ENCODE measurements around the gene C14orf39. TPM values are rescaled to one million over a fixed set of nuclear protein-coding genes. Genes with fewer than 3 reads are reported as not detected.

C14orf39 gene
- total RNA-seq, 1 experiment from 2014 or later, result 2.5 TPM

DNA sequence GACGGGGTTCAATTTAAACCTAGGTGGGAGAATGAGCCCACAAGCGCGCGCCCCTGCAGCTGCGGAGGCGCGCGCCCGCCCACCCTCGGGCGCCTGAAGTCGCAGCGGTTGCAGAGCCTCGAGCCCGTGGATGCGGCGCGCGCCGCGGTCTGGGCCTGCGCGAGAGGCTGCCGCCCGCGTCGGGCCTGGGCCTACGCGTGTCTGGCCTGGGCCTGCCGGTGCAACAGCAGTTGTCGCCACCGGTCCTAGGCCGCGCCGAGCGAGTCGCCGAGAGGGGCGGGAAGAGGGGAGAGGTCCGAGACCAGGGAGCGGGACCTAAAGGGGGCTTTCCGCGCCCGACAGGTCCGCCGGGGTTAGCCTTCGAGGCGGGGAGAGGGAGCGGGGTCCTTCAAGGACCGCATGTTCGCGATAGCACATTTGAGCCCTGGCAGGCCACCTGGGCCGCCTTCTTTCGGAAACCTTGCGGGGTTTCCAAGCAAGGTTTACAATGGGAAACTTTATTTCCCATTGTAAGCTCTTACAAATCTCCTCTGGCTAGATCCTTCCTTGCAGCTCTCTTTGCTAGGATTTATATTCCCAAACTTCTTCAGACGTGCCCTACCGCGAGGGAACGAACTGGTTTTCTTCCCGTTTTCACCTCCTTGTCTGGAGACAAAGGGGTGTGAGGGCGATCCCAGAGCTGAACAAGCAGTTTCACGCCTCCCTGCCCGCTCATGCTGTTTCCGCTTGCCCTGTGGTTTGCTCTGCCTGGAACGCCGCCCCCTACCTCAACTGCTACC is 29.8 kb upstream of the C14orf39 start:
- Mint-ChIP-seq H3K4me1 (peaks cover 45% of the 10 kb centered on the region), H3K27me3 (ENCODE audit: low read depth) (peaks cover 88% of the 10 kb centered on the region), H3K36me3 (no peaks in the 10 kb centered on the region), H3K4me3 (peak overlapping the region; percentile 70), H3K9me3 (no peaks in the 10 kb centered on the region), H3K27ac (no peak overlapping the region)
- peak; percentile 63 for DNase-seq (ENCODE audit: low spot score)
- ATAC-seq, result peak; percentile 61
- ChIA-PET CTCF (interaction anchor here (1.2 to 1.6 kb wide), 7 partner anchors 9 to 249 kb away, joined by 3 to 10 read pairs (median 8); no protein-coding TSS in a partner anchor), POLR2A (interaction anchor here (1.0 to 1.7 kb wide), 3 partner anchors 9 to 424 kb away, joined by 3 to 8 read pairs (median 4); no protein-coding TSS in a partner anchor)
- TF ChIP-seq NFYB (CRISPR knock-in tag; conservative IDR thresholded peaks at IDR 0.05; ENCODE audit: low read depth) (0 out of 2 replicates have a peak, but pooled peaks have one; percentile 27), ZNF512 (CRISPR knock-in tag; IDR thresholded peaks at IDR 0.05; ENCODE audit: borderline replicate concordance) (0 out of 2 replicates have a peak, but pooled peaks have one; percentile 70), MXD4 (CRISPR knock-in tag; IDR thresholded peaks at IDR 0.05; ENCODE audit: borderline replicate concordance) (no peak), JUN (CRISPR knock-in tag; IDR thresholded peaks at IDR 0.05) (0 out of 2 replicates have a peak, but pooled peaks have one; percentile 49), RELA (CRISPR knock-in tag; IDR thresholded peaks at IDR 0.05; ENCODE audit: borderline replicate concordance) (peak; percentile 68; the same call in 1 of the 2 replicates), FOXP1 (CRISPR knock-in tag; IDR thresholded peaks at IDR 0.05; ENCODE audit: borderline replicate concordance) (peak; percentile 68; the same call in 1 of the 2 replicates), ATF1 (CRISPR knock-in tag; IDR thresholded peaks at IDR 0.05) (no peak), ESRRA (CRISPR knock-in tag; IDR thresholded peaks at IDR 0.05; ENCODE audit: borderline replicate concordance) (peak; percentile 23; the same call in 1 of the 2 replicates), ETV6 (CRISPR knock-in tag; IDR thresholded peaks at IDR 0.05) (peak; percentile 80), MYBL2 (CRISPR knock-in tag; IDR thresholded peaks at IDR 0.05) (peak; percentile 79), FOXP4 (CRISPR knock-in tag; IDR thresholded peaks at IDR 0.05) (peak; percentile 85)
- TF ChIP-seq, protein P1, sequence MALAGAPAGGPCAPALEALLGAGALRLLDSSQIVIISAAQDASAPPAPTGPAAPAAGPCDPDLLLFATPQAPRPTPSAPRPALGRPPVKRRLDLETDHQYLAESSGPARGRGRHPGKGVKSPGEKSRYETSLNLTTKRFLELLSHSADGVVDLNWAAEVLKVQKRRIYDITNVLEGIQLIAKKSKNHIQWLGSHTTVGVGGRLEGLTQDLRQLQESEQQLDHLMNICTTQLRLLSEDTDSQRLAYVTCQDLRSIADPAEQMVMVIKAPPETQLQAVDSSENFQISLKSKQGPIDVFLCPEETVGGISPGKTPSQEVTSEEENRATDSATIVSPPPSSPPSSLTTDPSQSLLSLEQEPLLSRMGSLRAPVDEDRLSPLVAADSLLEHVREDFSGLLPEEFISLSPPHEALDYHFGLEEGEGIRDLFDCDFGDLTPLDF (CRISPR knock-in tag; IDR thresholded peaks at IDR 0.05), result no peak
- TF ChIP-seq, protein P2, sequence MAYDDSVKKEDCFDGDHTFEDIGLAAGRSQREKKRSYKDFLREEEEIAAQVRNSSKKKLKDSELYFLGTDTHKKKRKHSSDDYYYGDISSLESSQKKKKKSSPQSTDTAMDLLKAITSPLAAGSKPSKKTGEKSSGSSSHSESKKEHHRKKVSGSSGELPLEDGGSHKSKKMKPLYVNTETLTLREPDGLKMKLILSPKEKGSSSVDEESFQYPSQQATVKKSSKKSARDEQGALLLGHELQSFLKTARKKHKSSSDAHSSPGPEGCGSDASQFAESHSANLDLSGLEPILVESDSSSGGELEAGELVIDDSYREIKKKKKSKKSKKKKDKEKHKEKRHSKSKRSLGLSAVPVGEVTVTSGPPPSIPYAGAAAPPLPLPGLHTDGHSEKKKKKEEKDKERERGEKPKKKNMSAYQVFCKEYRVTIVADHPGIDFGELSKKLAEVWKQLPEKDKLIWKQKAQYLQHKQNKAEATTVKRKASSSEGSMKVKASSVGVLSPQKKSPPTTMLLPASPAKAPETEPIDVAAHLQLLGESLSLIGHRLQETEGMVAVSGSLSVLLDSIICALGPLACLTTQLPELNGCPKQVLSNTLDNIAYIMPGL (CRISPR knock-in tag; IDR thresholded peaks at IDR 0.05), result peak; percentile 42; the same call in 1 of the 2 replicates
- TF ChIP-seq, protein P3, sequence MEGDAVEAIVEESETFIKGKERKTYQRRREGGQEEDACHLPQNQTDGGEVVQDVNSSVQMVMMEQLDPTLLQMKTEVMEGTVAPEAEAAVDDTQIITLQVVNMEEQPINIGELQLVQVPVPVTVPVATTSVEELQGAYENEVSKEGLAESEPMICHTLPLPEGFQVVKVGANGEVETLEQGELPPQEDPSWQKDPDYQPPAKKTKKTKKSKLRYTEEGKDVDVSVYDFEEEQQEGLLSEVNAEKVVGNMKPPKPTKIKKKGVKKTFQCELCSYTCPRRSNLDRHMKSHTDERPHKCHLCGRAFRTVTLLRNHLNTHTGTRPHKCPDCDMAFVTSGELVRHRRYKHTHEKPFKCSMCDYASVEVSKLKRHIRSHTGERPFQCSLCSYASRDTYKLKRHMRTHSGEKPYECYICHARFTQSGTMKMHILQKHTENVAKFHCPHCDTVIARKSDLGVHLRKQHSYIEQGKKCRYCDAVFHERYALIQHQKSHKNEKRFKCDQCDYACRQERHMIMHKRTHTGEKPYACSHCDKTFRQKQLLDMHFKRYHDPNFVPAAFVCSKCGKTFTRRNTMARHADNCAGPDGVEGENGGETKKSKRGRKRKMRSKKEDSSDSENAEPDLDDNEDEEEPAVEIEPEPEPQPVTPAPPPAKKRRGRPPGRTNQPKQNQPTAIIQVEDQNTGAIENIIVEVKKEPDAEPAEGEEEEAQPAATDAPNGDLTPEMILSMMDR (IDR thresholded peaks at IDR 0.05), result no peak
- TF ChIP-seq, protein P4, sequence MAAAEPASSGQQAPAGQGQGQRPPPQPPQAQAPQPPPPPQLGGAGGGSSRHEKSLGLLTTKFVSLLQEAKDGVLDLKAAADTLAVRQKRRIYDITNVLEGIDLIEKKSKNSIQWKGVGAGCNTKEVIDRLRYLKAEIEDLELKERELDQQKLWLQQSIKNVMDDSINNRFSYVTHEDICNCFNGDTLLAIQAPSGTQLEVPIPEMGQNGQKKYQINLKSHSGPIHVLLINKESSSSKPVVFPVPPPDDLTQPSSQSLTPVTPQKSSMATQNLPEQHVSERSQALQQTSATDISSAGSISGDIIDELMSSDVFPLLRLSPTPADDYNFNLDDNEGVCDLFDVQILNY (CRISPR knock-in tag; IDR thresholded peaks at IDR 0.05), result peak; percentile 64
- TF ChIP-seq, protein P5, sequence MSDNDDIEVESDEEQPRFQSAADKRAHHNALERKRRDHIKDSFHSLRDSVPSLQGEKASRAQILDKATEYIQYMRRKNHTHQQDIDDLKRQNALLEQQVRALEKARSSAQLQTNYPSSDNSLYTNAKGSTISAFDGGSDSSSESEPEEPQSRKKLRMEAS (CRISPR knock-in tag; IDR thresholded peaks at IDR 0.05), result peak; percentile 24; the same call in 1 of the 2 replicates

Measured in WTC11 (cell line).